Neuronal stem cell (in vitro differentiated cells): ENCODE results near the gene CLCN4.

Experiments
- DNase-seq: peaks from one replicate; pipeline ENCODE4 v3.0.0-alpha.2; 2013; ENCODE audit warnings: low spot score
- H2AFZ ChIP-seq: one replicate; pipeline ENCODE4 v1.6.1; 2013; ENCODE audit warnings: mild to moderate bottlenecking, low read length, inconsistent platforms
- H2AK5ac ChIP-seq: 2 replicates; pipeline ENCODE4 v1.6.1; 2013; ENCODE audit warnings: low read depth, mild to moderate bottlenecking, inconsistent platforms, low read length, moderate library complexity, mixed read lengths
- H2BK120ac ChIP-seq: 2 replicates; pipeline ENCODE4 v1.6.1; 2013; ENCODE audit warnings: low read depth, mild to moderate bottlenecking, inconsistent platforms, low read length, moderate library complexity, mixed read lengths
- H2BK12ac ChIP-seq: one replicate; pipeline ENCODE4 v1.6.1; 2013; ENCODE audit warnings: low read length, inconsistent platforms
- H2BK15ac ChIP-seq: 2 replicates; pipeline ENCODE4 v1.6.1; 2013; ENCODE audit warnings: mild to moderate bottlenecking, low read length, inconsistent platforms, mixed read lengths
- H2BK5ac ChIP-seq: one replicate; pipeline ENCODE4 v1.6.1; 2013; ENCODE audit warnings: inconsistent platforms, mild to moderate bottlenecking, low read length, moderate library complexity
- H3K14ac ChIP-seq: one replicate; pipeline ENCODE4 v1.6.1; 2013; ENCODE audit warnings: low read length, inconsistent platforms
- H3K18ac ChIP-seq: 2 replicates; pipeline ENCODE4 v1.6.1; 2013; ENCODE audit warnings: low read length, inconsistent platforms
- H3K23ac ChIP-seq: 2 replicates; pipeline ENCODE4 v1.6.1; 2013; ENCODE audit warnings: low read depth, mild to moderate bottlenecking, mixed read lengths, low read length, inconsistent platforms; ENCODE audit not compliant: poor library complexity
- H3K27ac ChIP-seq: replicated peaks from 3 replicates; pipeline ENCODE4 v1.5.1; 2013; ENCODE audit warnings: low read length, inconsistent platforms
- H3K27me3 ChIP-seq, 3 experiments: 2 replicates each; pipeline ENCODE4 v1.6.1; 2013; ENCODE audit warnings: low read length in 3 of 3, mild to moderate bottlenecking in 2 of 3, inconsistent platforms in 1 of 3, low read depth in 1 of 3, mixed read lengths in 1 of 3, moderate library complexity in 1 of 3; ENCODE audit not compliant: control insufficient read depth in 3 of 3, insufficient read depth in 3 of 3
- H3K36me3 ChIP-seq, 2 donors: replicated peaks in 1 of 2; 2 replicates each; pipeline ENCODE4 v1.6.1; 2013; ENCODE audit warnings: low read length in 2 of 2; ENCODE audit not compliant: control insufficient read depth in 2 of 2, insufficient read depth in 2 of 2
- H3K4ac ChIP-seq: 2 replicates; pipeline ENCODE4 v1.6.1; 2013; ENCODE audit warnings: inconsistent platforms, mild to moderate bottlenecking, low read length, moderate library complexity
- H3K4me1 ChIP-seq, 2 donors: 1 replicate in 1 of 2; 2 replicates in 1 of 2; pipeline ENCODE4 v1.6.1; 2013; ENCODE audit warnings: low read length in 2 of 2, low read depth in 1 of 2; ENCODE audit not compliant: control insufficient read depth in 2 of 2, insufficient read depth in 1 of 2
- H3K4me2 ChIP-seq: one replicate; pipeline ENCODE4 v1.6.1; 2013; ENCODE audit warnings: mild to moderate bottlenecking, low read length, inconsistent platforms; ENCODE audit not compliant: insufficient read depth, poor library complexity, severe bottlenecking
- H3K4me3 ChIP-seq, 2 donors: 2 replicates each; pipeline ENCODE4 v1.5.1; 2013; ENCODE audit warnings: low read length in 2 of 2, mild to moderate bottlenecking in 2 of 2, inconsistent platforms in 1 of 2, moderate library complexity in 1 of 2
- H3K79me1 ChIP-seq: one replicate; pipeline ENCODE4 v1.6.1; 2013; ENCODE audit warnings: low read depth, mild to moderate bottlenecking, inconsistent platforms, low read length, moderate library complexity
- H3K9ac ChIP-seq: one replicate; pipeline ENCODE4 v1.6.1; 2013; ENCODE audit warnings: mild to moderate bottlenecking, low read depth, low read length, inconsistent platforms; ENCODE audit not compliant: poor library complexity
- H3K9me3 ChIP-seq, 2 donors: replicated peaks in 1 of 2; 2 replicates each; pipeline versions ENCODE3 to v1.6.1; 2013; ENCODE audit warnings: low read length in 2 of 2, mild to moderate bottlenecking in 2 of 2, inconsistent platforms in 1 of 2, low read depth in 1 of 2, mixed read lengths in 1 of 2, moderate library complexity in 1 of 2; ENCODE audit not compliant: control insufficient read depth in 2 of 2, insufficient read depth in 1 of 2
- H4K8ac ChIP-seq: one replicate; pipeline ENCODE4 v1.6.1; 2013; ENCODE audit warnings: low read depth, mild to moderate bottlenecking, inconsistent platforms, low read length, moderate library complexity
- H4K91ac ChIP-seq: one replicate; pipeline ENCODE4 v1.6.1; 2013; ENCODE audit warnings: low read length, low read depth, mild to moderate bottlenecking, inconsistent platforms; ENCODE audit not compliant: poor library complexity
- WGBS, 2 donors: extraction: QIAGEN DNeasy Blood & Tissue Kit; methylation state at CpG; one replicate each; pipeline ENCODE4 v1.1.7; 2013; ENCODE audit warnings: missing lambda C conversion rate in 2 of 2, mixed read lengths in 1 of 2; ENCODE audit not compliant: insufficient read length in 2 of 2, insufficient replicate concordance in 1 of 2; ENCODE audit errors: extremely low coverage in 2 of 2; 5-methylcytosine and 5-hydroxymethylcytosine counted together

CLCN4 gene

DNA sequence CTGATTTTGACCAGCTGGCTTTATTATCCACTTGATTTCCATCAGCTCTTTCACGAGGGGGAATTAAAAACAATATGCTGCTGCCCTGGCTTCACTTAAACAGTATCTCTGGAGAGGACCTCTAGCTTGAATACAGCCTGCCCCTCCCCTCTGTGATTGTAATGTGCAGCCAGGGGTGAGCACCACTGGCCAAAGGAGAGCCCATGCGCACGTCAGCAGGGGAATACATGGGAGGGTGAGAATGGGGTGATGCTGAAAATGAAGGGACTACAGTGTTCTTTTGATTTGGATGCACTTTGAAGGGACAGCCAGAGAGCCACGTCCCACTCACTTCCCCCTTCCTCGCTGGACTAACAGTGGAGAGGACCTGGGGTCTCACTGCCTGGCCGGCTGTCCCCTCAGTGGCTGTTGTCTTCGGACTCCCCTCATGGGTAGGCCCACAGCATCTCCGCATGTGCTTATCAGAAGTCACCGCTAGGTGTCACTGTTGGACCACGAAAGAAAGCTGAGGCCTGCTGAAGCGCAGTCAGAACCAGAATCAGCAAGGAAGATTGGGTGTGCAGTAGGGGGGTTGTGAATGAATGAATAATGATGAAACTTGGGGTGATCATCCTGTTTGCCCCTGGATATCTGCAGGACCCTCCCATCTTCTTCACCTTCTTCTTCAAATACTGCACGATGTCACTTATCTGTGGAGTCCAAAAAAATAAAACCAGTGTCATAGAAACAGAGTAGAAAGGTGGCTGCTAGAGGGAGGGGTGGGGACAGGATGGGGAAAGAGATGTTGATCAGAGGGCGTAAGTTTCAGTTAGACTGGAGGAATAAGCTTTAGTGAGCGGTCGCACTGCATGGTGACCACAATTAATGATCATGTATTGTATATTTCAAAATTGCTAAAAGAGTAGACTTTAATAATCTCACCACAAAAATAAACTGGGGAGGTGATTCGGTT, 32.8 kb downstream of the CLCN4 start:
- Histone ChIP-seq H4K8ac (no peak overlapping the region), H3K23ac (no peak overlapping the region), H3K4ac (no peak overlapping the region), H3K79me1 (no peaks in the 10 kb centered on the region), H3K4me3 (no peak overlapping the region), H2BK120ac (no peak overlapping the region), H4K91ac (no peak overlapping the region), H2AK5ac (no peak overlapping the region), H3K9ac (no peak overlapping the region), H3K4me1 (no peaks in the 10 kb centered on the region), H2BK15ac (no peak overlapping the region), H3K4me2 (no peak overlapping the region), H3K18ac (no peak overlapping the region), H2AFZ (peak overlapping the region; percentile 5), H3K14ac (no peak overlapping the region), H3K27ac (no peak overlapping the region), H3K36me3 (no peaks in the 10 kb centered on the region), H3K27me3 (no peaks in the 10 kb centered on the region), H2BK5ac (no peak overlapping the region), H3K9me3 (no peaks in the 10 kb centered on the region), H2BK12ac (no peak overlapping the region)
- WGBS, 2 donors = no CpG with 5 or more reads among the region's 16 CpGs
- peak; percentile 69 for DNase-seq

DNA sequence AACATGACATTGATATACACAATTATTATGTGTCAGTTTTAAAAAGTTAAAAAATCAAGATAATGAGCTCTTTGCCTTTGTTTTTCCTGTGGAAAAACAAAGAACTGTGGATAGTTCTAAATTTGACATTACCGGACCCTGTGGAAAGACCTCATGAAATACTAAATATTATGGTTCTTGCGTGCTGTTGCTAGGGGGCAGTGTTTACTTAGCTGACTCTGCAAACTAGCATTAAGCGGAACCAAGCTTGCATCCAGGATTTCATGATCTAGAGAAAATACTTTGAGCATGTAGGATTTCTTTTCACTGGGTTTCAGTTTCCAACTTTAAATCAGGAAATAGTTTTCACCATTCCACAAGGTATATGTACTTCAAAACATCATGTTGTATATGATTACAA, 33.6 kb downstream of the CLCN4 start:
- H3K27ac ChIP-seq = no peak overlapping the region

DNA sequence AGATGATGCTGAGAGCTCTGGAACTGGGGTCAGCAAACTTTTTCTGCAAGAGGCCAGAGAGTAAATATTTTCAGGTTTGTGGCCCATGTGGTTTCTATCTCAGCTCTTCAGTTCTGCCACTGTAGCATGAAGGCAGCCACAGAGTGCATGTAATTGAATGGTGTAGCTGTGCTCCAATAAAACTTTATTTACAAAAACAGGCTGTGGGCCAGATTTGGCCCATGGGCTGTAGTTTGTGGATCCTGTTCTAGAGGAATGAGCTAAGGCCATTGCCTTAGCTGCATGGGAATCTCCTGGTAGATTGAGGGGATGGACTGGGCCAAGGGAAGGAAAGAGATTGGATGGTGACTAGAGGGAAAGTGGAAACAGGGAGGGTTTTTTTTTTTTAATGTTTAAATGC, 36.8 kb downstream of the CLCN4 start:
- Histone ChIP-seq H3K36me3 (no peaks in the 10 kb centered on the region), H4K91ac (no peak overlapping the region), H3K4me3 (no peak overlapping the region), H3K4ac (no peak overlapping the region), H3K9me3 (peaks cover 0 to 5% of the 10 kb centered on the region in 2 donors), H3K23ac (no peak overlapping the region), H3K4me1 (peaks cover 0 to 4% of the 10 kb centered on the region in 2 donors), H3K27me3 (no peaks in the 10 kb centered on the region), H2AFZ (no peak overlapping the region), H2BK120ac (no peak overlapping the region), H3K9ac (no peak overlapping the region), H2BK5ac (no peak overlapping the region), H2BK15ac (no peak overlapping the region), H3K27ac (no peak overlapping the region), H3K14ac (no peak overlapping the region), H4K8ac (no peak overlapping the region), H3K18ac (no peak overlapping the region), H2BK12ac (no peak overlapping the region), H3K4me2 (no peak overlapping the region), H2AK5ac (no peak overlapping the region), H3K79me1 (no peaks in the 10 kb centered on the region)
- DNase-seq = no peak

More for the DNA sequence above, 33.6 kb downstream of the CLCN4 start:
- no peak for DNase-seq
- Histone ChIP-seq H3K4me3 (no peak overlapping the region), H3K79me1 (no peaks in the 10 kb centered on the region), H3K27me3 (no peaks in the 10 kb centered on the region), H3K18ac (no peak overlapping the region), H2BK12ac (no peak overlapping the region), H3K4me2 (no peak overlapping the region), H2BK120ac (no peak overlapping the region), H2AK5ac (no peak overlapping the region), H3K4ac (no peak overlapping the region), H2BK5ac (no peak overlapping the region), H2AFZ (no peak overlapping the region), H3K36me3 (no peaks in the 10 kb centered on the region), H3K14ac (no peak overlapping the region), H3K4me1 (no peaks in the 10 kb centered on the region), H4K8ac (no peak overlapping the region), H3K9me3 (no peaks in the 10 kb centered on the region), H2BK15ac (no peak overlapping the region), H3K23ac (no peak overlapping the region), H4K91ac (no peak overlapping the region), H3K9ac (no peak overlapping the region)
- WGBS, 2 donors = no CpG with 5 or more reads among the region's 3 CpGs

DNA sequence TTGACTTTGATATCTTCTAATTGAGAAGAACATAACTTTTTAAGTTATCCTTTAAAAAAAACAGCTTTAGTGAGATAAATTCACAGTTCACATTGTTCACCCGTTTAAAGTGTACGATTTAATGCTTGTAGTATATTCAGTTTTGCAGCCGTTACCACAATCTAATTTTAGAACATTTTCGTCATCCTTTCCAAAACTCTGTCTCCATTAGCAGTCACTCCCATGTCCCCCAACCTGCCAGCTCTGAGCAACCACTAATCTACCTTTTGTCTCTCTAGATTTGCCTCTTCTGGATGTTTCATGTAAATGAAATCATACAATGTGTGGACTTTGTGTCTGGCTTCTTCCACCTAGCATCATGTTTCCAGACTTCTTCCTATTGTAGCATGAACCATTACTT, 38.6 kb downstream of the CLCN4 start:
- no CpG with 5 or more reads among the region's 4 CpGs for WGBS, 2 donors
- no peak overlapping the region for H3K23ac ChIP-seq
- no peak overlapping the region for H3K4me3 ChIP-seq
- no peak overlapping the region for H2BK12ac ChIP-seq
- no peak overlapping the region for H4K8ac ChIP-seq
- H3K4ac ChIP-seq = no peak overlapping the region
- H3K18ac ChIP-seq = no peak overlapping the region
- H2AK5ac ChIP-seq = no peak overlapping the region
- H3K4me2 ChIP-seq = no peak overlapping the region
- H3K79me1 ChIP-seq = no peaks in the 10 kb centered on the region
- no peak overlapping the region for H2BK120ac ChIP-seq
- H2BK5ac ChIP-seq = no peak overlapping the region
- H3K9ac ChIP-seq = no peak overlapping the region
- H3K36me3 ChIP-seq = no peaks in the 10 kb centered on the region
- H3K27ac ChIP-seq = no peak overlapping the region
- no peak overlapping the region for H3K14ac ChIP-seq
- peaks cover 0 to 4% of the 10 kb centered on the region in 2 donors for H3K4me1 ChIP-seq
- H2BK15ac ChIP-seq = no peak overlapping the region
- no peaks in the 10 kb centered on the region for H3K27me3 ChIP-seq
- DNase-seq = no peak
- no peak overlapping the region for H2AFZ ChIP-seq
- no peak overlapping the region for H4K91ac ChIP-seq
- H3K9me3 ChIP-seq = peaks cover 0 to 5% of the 10 kb centered on the region in 2 donors
